DOHH2 (cell line): ENCODE measurements around the gene SYT11.

Experiments
- CTCF ChIP-seq: fragments of 200-600 bp; sonication (generic); IDR thresholded peaks from one replicate; pipeline ENCODE4 v1.5.1; 2014; ENCODE audit warnings: antibody characterized with exemption, mild to moderate bottlenecking, low read depth, low read length; ENCODE audit not compliant: poor library complexity, severe bottlenecking
- EZH2phosphoT487 ChIP-seq: fragments of 200-600 bp; sonication (generic); IDR thresholded peaks from 2 replicates; pipeline ENCODE4 v1.6.1; 2017; ENCODE audit warnings: borderline replicate concordance, mild to moderate bottlenecking, antibody characterized with exemption, low read length, moderate library complexity, mixed read lengths

- TF ChIP-seq CTCF, result no peak
- no peak for TF ChIP-seq EZH2phosphoT487
Measured at GRCh38 chr1:155882766-155883165, 23.4 kb downstream of the SYT11 start.
